ENCODE measurements around the gene PTAFR.

Gene PTAFR

DNA sequence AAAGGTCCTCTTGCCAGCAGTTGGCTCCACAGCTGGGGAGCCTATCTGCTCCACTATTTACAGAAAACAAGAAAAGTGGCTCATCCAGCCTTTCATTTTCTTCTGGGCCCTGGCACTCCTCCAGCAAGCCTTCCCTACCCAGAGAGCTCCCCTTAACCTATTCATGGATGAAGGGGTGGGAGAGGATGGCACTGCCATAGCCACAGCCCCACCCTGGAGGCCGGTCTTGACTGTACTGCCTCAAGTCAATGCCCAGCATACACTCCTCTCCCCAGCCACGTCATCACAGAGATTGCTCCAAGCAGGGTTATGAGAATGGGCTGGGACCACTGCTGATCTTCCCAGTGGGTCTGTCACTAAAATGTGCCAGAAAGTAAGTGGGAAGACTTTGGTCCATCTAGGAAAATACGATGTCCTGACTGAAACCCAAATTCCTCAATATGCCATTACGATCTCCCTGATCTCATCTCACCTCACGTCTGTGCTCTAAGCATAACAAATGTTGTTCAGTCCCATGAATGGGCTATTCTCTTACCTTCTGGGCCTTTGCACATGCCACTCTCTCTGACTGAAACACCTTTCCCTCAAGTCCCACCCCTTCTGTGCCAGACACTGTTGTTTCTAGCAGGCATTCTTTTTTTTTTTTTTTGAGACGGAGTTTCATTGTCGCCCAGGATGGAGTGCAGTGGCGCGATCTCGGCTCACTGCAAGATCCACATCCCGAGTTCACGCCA lies 21.4 kb upstream of the PTAFR start:
- Histone ChIP-seq H3K27ac (ENCODE audit: extremely low read depth, low read depth, low read length) (no peak overlapping the region), H3K36me3 (ENCODE audit: control insufficient read depth in 2 of 2, insufficient read depth in 1 of 2, low read length in 2 of 2) (peaks cover 22 to 55% of the 10 kb centered on the region in 2 experiments), H3K4me1 (ENCODE audit: control insufficient read depth, insufficient read depth, low read length) (peaks cover 7% of the 10 kb centered on the region; the same call in 1 of the 2 replicates), H3K4me3 (ENCODE audit: low read depth, low read length) (no peak overlapping the region), H3K9me3 (ENCODE audit: control insufficient read depth, insufficient read depth, low read depth, low read length) (no peaks in the 10 kb centered on the region)
- ChIA-PET POLR2A (no interaction called here), CTCF (interaction anchor here (0.6 to 3.6 kb wide), 3 partner anchors 11 to 106 kb away, joined by 5 to 18 read pairs (median 15); no protein-coding TSS in a partner anchor)
- no peak for TF ChIP-seq ZNF140 (tag by site-specific recombination; IDR thresholded peaks at IDR 0.05)
- no peak for TF ChIP-seq KLF16 (tag by site-specific recombination; IDR thresholded peaks at IDR 0.05)
- TF ChIP-seq PRDM1 (tag by site-specific recombination; IDR thresholded peaks at IDR 0.05) = peak; percentile 47
- TF ChIP-seq ZNF768 (tag by site-specific recombination; IDR thresholded peaks at IDR 0.05) = no peak
- no peak for TF ChIP-seq ZNF404 (tag by site-specific recombination; IDR thresholded peaks at IDR 0.05)
- no peak for TF ChIP-seq IKZF3 (tag by site-specific recombination; IDR thresholded peaks at IDR 0.05)
- TF ChIP-seq ZNF202 (tag by site-specific recombination; IDR thresholded peaks at IDR 0.05; ENCODE audit: borderline replicate concordance) = no peak
- TF ChIP-seq ZBTB8A (tag by site-specific recombination; IDR thresholded peaks at IDR 0.05) = no peak
- peak; percentile 94 for TF ChIP-seq ZNF623 (tag by site-specific recombination; IDR thresholded peaks at IDR 0.05)
- no peak for TF ChIP-seq ZNF843 (tag by site-specific recombination; IDR thresholded peaks at IDR 0.05)
- TF ChIP-seq ZNF518A (tag by site-specific recombination; conservative IDR thresholded peaks at IDR 0.05; ENCODE audit: low read depth) = no peak

GRCh38 chr1:28196330-28196729 lies 19.8 kb upstream of the PTAFR start:
- CTCF ChIA-PET = interaction anchor here (0.6 to 3.6 kb wide), 6 partner anchors 9 to 844 kb away, joined by 3 to 18 read pairs (median 6); partner anchors contain the start of gene PTAFR
- Histone ChIP-seq H3K9me3 (ENCODE audit: control insufficient read depth, insufficient read depth, low read depth, low read length) (no peaks in the 10 kb centered on the region), H3K27ac (ENCODE audit: extremely low read depth, low read depth, low read length) (no peak overlapping the region), H3K4me3 (ENCODE audit: low read depth, low read length) (no peak overlapping the region), H3K36me3 (ENCODE audit: control insufficient read depth in 2 of 2, insufficient read depth in 1 of 2, low read length in 2 of 2) (peaks cover 18 to 44% of the 10 kb centered on the region in 2 experiments), H3K4me1 (ENCODE audit: control insufficient read depth, insufficient read depth, low read length) (peaks cover 7% of the 10 kb centered on the region; the same call in 1 of the 2 replicates)
- POLR2A ChIA-PET = interaction anchor here (0.6 to 0.7 kb wide), 3 partner anchors 237 to 962 kb away, joined by 3 read pairs; partner anchors contain the start of gene XKR8
- TF ChIP-seq ZNF423 (tag by site-specific recombination; IDR thresholded peaks at IDR 0.05) = no peak
- no peak for TF ChIP-seq ZNF561 (tag by site-specific recombination; IDR thresholded peaks at IDR 0.05; ENCODE audit: borderline replicate concordance)
- TF ChIP-seq ZNF701 (tag by site-specific recombination; IDR thresholded peaks at IDR 0.05) = no peak
- TF ChIP-seq ZNF350 (tag by site-specific recombination; IDR thresholded peaks at IDR 0.05) = no peak
- TF ChIP-seq, protein P1, sequence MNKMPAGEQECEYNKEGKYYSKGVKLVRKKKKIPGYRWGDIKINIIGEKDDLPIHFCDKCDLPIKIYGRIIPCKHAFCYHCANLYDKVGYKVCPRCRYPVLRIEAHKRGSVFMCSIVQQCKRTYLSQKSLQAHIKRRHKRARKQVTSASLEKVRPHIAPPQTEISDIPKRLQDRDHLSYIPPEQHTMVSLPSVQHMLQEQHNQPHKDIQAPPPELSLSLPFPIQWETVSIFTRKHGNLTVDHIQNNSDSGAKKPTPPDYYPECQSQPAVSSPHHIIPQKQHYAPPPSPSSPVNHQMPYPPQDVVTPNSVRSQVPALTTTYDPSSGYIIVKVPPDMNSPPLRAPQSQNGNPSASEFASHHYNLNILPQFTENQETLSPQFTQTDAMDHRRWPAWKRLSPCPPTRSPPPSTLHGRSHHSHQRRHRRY (tag by site-specific recombination; IDR thresholded peaks at IDR 0.05) = no peak
- TF ChIP-seq, protein P2, sequence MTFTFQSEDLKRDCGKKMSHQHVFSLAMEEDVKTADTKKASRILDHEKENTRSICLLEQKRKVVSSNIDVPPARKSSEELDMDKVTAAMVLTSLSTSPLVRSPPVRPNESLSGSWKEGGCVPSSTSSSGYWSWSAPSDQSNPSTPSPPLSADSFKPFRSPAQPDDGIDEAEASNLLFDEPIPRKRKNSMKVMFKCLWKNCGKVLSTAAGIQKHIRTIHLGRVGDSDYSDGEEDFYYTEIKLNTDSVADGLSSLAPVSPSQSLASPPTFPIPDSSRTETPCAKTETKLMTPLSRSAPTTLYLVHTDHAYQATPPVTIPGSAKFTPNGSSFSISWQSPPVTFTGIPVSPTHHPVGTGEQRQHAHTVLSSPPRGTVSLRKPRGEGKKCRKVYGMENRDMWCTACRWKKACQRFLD (tag by site-specific recombination; IDR thresholded peaks at IDR 0.05) = no peak
- TF ChIP-seq, protein P3, sequence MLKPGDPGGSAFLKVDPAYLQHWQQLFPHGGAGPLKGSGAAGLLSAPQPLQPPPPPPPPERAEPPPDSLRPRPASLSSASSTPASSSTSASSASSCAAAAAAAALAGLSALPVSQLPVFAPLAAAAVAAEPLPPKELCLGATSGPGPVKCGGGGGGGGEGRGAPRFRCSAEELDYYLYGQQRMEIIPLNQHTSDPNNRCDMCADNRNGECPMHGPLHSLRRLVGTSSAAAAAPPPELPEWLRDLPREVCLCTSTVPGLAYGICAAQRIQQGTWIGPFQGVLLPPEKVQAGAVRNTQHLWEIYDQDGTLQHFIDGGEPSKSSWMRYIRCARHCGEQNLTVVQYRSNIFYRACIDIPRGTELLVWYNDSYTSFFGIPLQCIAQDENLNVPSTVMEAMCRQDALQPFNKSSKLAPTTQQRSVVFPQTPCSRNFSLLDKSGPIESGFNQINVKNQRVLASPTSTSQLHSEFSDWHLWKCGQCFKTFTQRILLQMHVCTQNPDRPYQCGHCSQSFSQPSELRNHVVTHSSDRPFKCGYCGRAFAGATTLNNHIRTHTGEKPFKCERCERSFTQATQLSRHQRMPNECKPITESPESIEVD (tag by site-specific recombination; IDR thresholded peaks at IDR 0.05) = no peak
- TF ChIP-seq SALL2 (tag by site-specific recombination; IDR thresholded peaks at IDR 0.05; ENCODE audit: borderline replicate concordance) = no peak
- no peak for TF ChIP-seq ZFP69B (tag by site-specific recombination; IDR thresholded peaks at IDR 0.05)
- no peak for TF ChIP-seq ZNF558 (tag by site-specific recombination; IDR thresholded peaks at IDR 0.05)
- TF ChIP-seq ZNF311 (tag by site-specific recombination; IDR thresholded peaks at IDR 0.05; ENCODE audit: borderline replicate concordance) = no peak
- TF ChIP-seq ZNF302 (tag by site-specific recombination; IDR thresholded peaks at IDR 0.05; ENCODE audit: low read depth) = no peak

All from HEK293 (cell line).